Loucy (cell line): ENCODE measurements around the gene WFDC8.

ENCODE experiments used
- CTCF ChIP-seq: fragments of 200-600 bp; sonication (generic); conservative IDR thresholded peaks from 2 replicates; pipeline ENCODE4 v1.5.1; 2014; ENCODE audit warnings: mild to moderate bottlenecking, antibody characterized with exemption, low read length
- EZH2phosphoT487 ChIP-seq: fragments of 200-600 bp; IDR thresholded peaks from 2 replicates; pipeline ENCODE4 v1.6.1; 2018; ENCODE audit warnings: antibody characterized with exemption, mild to moderate bottlenecking, moderate library complexity, borderline replicate concordance

- TF ChIP-seq CTCF (no peak), EZH2phosphoT487 (no peak)
Observed at GRCh38 chr20:45593498-45593897, 14.4 kb upstream of the WFDC8 start.
